DOHH2 (cell line): Measurements from ENCODE around the gene SRSF1.

Source experiments
- H3F3A ChIP-seq: fragments of 200-600 bp; sonication (generic), shearing (Covaris generic); 2 replicates; pipeline ENCODE4 v1.6.0; 2016; ENCODE audit warnings: antibody characterized with exemption, mild to moderate bottlenecking; ENCODE audit not compliant: control insufficient read depth, insufficient read depth
- H3K27ac ChIP-seq: fragments of 200-600 bp; sonication (generic); 2 replicates; pipeline ENCODE4 v1.5.1; 2014; ENCODE audit warnings: low read depth, mild to moderate bottlenecking, low read length, moderate library complexity
- H3K27me3 ChIP-seq: fragments of 200-600 bp; sonication (generic); 2 replicates; pipeline ENCODE4 v1.6.1; 2014; ENCODE audit warnings: mild to moderate bottlenecking, low read length, mixed read lengths; ENCODE audit not compliant: control insufficient read depth
- H3K36me3 ChIP-seq: fragments of 200-600 bp; sonication (generic); 2 replicates; pipeline ENCODE4 v1.6.1; 2014; ENCODE audit warnings: mild to moderate bottlenecking, low read length, moderate library complexity, mixed read lengths; ENCODE audit not compliant: control insufficient read depth
- H3K4me1 ChIP-seq: fragments of 200-600 bp; sonication (generic); 2 replicates; pipeline ENCODE4 v1.6.1; 2014; ENCODE audit warnings: mild to moderate bottlenecking, low read length, mixed read lengths; ENCODE audit not compliant: control insufficient read depth
- H3K4me2 ChIP-seq: fragments of 200-600 bp; sonication (generic); 2 replicates; pipeline ENCODE4 v1.6.0; 2014; ENCODE audit warnings: mild to moderate bottlenecking, low read length, moderate library complexity
- H3K4me3 ChIP-seq: fragments of 200-600 bp; sonication (generic); 2 replicates; pipeline ENCODE4 v1.5.1; 2014; ENCODE audit warnings: mild to moderate bottlenecking, low read length, mixed read lengths
- H3K79me2 ChIP-seq: fragments of 200-600 bp; sonication (generic); 2 replicates; pipeline ENCODE4 v1.6.1; 2014; ENCODE audit warnings: mild to moderate bottlenecking, low read length, mixed read lengths; ENCODE audit not compliant: control insufficient read depth
- H3K9me2 ChIP-seq: fragments of 200-600 bp; sonication (generic); replicated peaks from 2 replicates; pipeline ENCODE4 v1.6.1; 2014; ENCODE audit warnings: mild to moderate bottlenecking, low read length, mixed read lengths; ENCODE audit not compliant: control insufficient read depth
- H3K9me3 ChIP-seq: fragments of 200-600 bp; sonication (generic); 2 replicates; pipeline ENCODE4 v1.6.1; 2014; ENCODE audit warnings: antibody characterized with exemption, low read length, mixed read lengths; ENCODE audit not compliant: control insufficient read depth, insufficient read depth
- H4K20me1 ChIP-seq: fragments of 200-600 bp; sonication (generic); 2 replicates; pipeline ENCODE4 v1.6.0; 2014; ENCODE audit warnings: low read depth, mild to moderate bottlenecking, antibody characterized with exemption, low read length, moderate library complexity; ENCODE audit not compliant: control insufficient read depth, insufficient read depth
- CTCF ChIP-seq: fragments of 200-600 bp; sonication (generic); IDR thresholded peaks from one replicate; pipeline ENCODE4 v1.5.1; 2014; ENCODE audit warnings: antibody characterized with exemption, mild to moderate bottlenecking, low read depth, low read length; ENCODE audit not compliant: poor library complexity, severe bottlenecking
- EZH2phosphoT487 ChIP-seq: fragments of 200-600 bp; sonication (generic); IDR thresholded peaks from 2 replicates; pipeline ENCODE4 v1.6.1; 2017; ENCODE audit warnings: borderline replicate concordance, mild to moderate bottlenecking, antibody characterized with exemption, low read length, moderate library complexity, mixed read lengths

SRSF1 gene

GRCh38 chr17:58002154-58002948, 4.7 kb downstream of the SRSF1 start:
- H4K20me1 ChIP-seq: peaks cover 49% of the 10 kb centered on the region
- peaks cover 58% of the 10 kb centered on the region for H3K79me2 ChIP-seq
- no peaks in the 10 kb centered on the region for H3K9me2 ChIP-seq
- H3K4me3 ChIP-seq: peak overlapping the region; percentile 18
- peaks cover 64% of the 10 kb centered on the region for H3K4me1 ChIP-seq
- peaks cover 87% of the 10 kb centered on the region for H3F3A ChIP-seq
- peak overlapping the region; percentile 99 for H3K4me2 ChIP-seq
- no peak for TF ChIP-seq CTCF
- no peak for TF ChIP-seq EZH2phosphoT487
- H3K27ac ChIP-seq: no peak overlapping the region
- H3K27me3 ChIP-seq: peaks cover 2% of the 10 kb centered on the region; the same call in 1 of the 2 replicates
- peaks cover 96% of the 10 kb centered on the region for H3K36me3 ChIP-seq
- no peaks in the 10 kb centered on the region for H3K9me3 ChIP-seq

- Histone ChIP-seq H3K4me3 (no peak overlapping the region), H3K9me2 (no peaks in the 10 kb centered on the region), H3K9me3 (no peaks in the 10 kb centered on the region), H3K4me2 (peak overlapping the region; percentile 99), H3K4me1 (peaks cover 72% of the 10 kb centered on the region), H3F3A (peaks cover 94% of the 10 kb centered on the region), H3K79me2 (peaks cover 51% of the 10 kb centered on the region), H3K27ac (no peak overlapping the region), H3K27me3 (peaks cover under 1% of the 10 kb centered on the region; the same call in 1 of the 2 replicates), H4K20me1 (peaks cover 50% of the 10 kb centered on the region), H3K36me3 (peaks cover 98% of the 10 kb centered on the region)
- TF ChIP-seq CTCF (no peak), EZH2phosphoT487 (no peak)
Observed at GRCh38 chr17:58001461-58002124, 5.5 kb downstream of the SRSF1 start.

- H3F3A ChIP-seq: peaks cover 93% of the 10 kb centered on the region
- no peaks in the 10 kb centered on the region for H3K9me3 ChIP-seq
- H3K27ac ChIP-seq: 0 out of 2 replicates have a peak overlapping the region, but pooled peaks have one; percentile 32
- H3K4me1 ChIP-seq: peaks cover 77% of the 10 kb centered on the region
- no peaks in the 10 kb centered on the region for H3K9me2 ChIP-seq
- TF ChIP-seq CTCF: peak; percentile 95
- no peak for TF ChIP-seq EZH2phosphoT487
- peaks cover 31% of the 10 kb centered on the region for H3K79me2 ChIP-seq
- peaks cover 84% of the 10 kb centered on the region for H3K36me3 ChIP-seq
- H3K27me3 ChIP-seq: no peaks in the 10 kb centered on the region
- peaks cover 32% of the 10 kb centered on the region for H4K20me1 ChIP-seq
- no peak overlapping the region; the same call in 1 of the 2 replicates for H3K4me3 ChIP-seq
- peak overlapping the region; percentile 22 for H3K4me2 ChIP-seq
Observed at GRCh38 chr17:57999496-58000017, 7.5 kb downstream of the SRSF1 start.
